Type B pancreatic cell (in vitro differentiated cells): Measurements from ENCODE around the gene PODXL2. TPM values are rescaled to one million over a fixed set of nuclear protein-coding genes. Genes with fewer than 3 reads are reported as not detected.
A peak's percentile ranks its signal among the peaks of the same experiment; 100 is the strongest.

Experiments used
- DNase-seq: peaks from one replicate; pipeline ENCODE4 v3.0.0; 2021; ENCODE audit warnings: mixed read lengths; ENCODE audit not compliant: unreplicated experiment; ENCODE audit errors: extremely low spot score
- H3K27ac Mint-ChIP-seq: 2 replicates; pipeline ENCODE4 v1.8.0; 2021; ENCODE audit warnings: mild to moderate bottlenecking, mixed read lengths
- H3K27me3 Mint-ChIP-seq: 2 replicates; pipeline ENCODE4 v1.8.0; 2021; ENCODE audit warnings: mixed read lengths
- H3K36me3 Mint-ChIP-seq: 2 replicates; pipeline ENCODE4 v1.8.0; 2021; ENCODE audit warnings: mixed read lengths
- H3K4me1 Mint-ChIP-seq: one replicate; pipeline ENCODE4 v1.8.0; 2021; ENCODE audit warnings: mixed read lengths; ENCODE audit not compliant: unreplicated experiment
- H3K4me3 Mint-ChIP-seq: 2 replicates; pipeline ENCODE4 v1.8.0; 2021; ENCODE audit warnings: mild to moderate bottlenecking, mixed read lengths
- H3K9me3 Mint-ChIP-seq: 2 replicates; pipeline ENCODE4 v1.8.0; 2021; ENCODE audit warnings: mixed read lengths
- CTCF ChIP-seq: fragments of 200-600 bp; sonication (generic); conservative IDR thresholded peaks from 2 replicates; pipeline ENCODE4 v1.5.0; 2021; ENCODE audit warnings: antibody characterized with exemption, mild to moderate bottlenecking
- total RNA-seq: library from RNA; stranded (reverse); gene quantifications from 2 replicates; pipeline ENCODE4 v1.2.1, GENCODE V29; 2021; ENCODE audit warnings: low replicate concordance

The PODXL2 gene
- total RNA-seq, 1 donor from 2014 or later = 48.9 TPM

- peak overlapping the region; percentile 42 for H3K27ac Mint-ChIP-seq
- no peak for TF ChIP-seq CTCF
- H3K36me3 Mint-ChIP-seq = no peaks in the 10 kb centered on the region
- H3K27me3 Mint-ChIP-seq = peaks cover 5% of the 10 kb centered on the region
- H3K4me1 Mint-ChIP-seq = peaks cover 4% of the 10 kb centered on the region
- peak; percentile 53 for DNase-seq
- H3K4me3 Mint-ChIP-seq = peak overlapping the region; percentile 59
- H3K9me3 Mint-ChIP-seq = no peaks in the 10 kb centered on the region
Observed at GRCh38 chr3:127674790-127675189, 45.8 kb downstream of the PODXL2 start.

- H3K36me3 Mint-ChIP-seq = no peaks in the 10 kb centered on the region
- peaks cover 5% of the 10 kb centered on the region for H3K27me3 Mint-ChIP-seq
- peak overlapping the region; percentile 11 for H3K4me3 Mint-ChIP-seq
- peaks cover 4% of the 10 kb centered on the region for H3K4me1 Mint-ChIP-seq
- peak; percentile 62 for DNase-seq
- TF ChIP-seq CTCF = no peak
- H3K27ac Mint-ChIP-seq = no peak overlapping the region
- H3K9me3 Mint-ChIP-seq = no peaks in the 10 kb centered on the region
Observed at GRCh38 chr3:127675651-127676391, 46.8 kb downstream of the PODXL2 start.

- Mint-ChIP-seq H3K4me3 (no peak overlapping the region), H3K27me3 (peaks cover 5% of the 10 kb centered on the region), H3K9me3 (no peaks in the 10 kb centered on the region), H3K27ac (no peak overlapping the region), H3K36me3 (no peaks in the 10 kb centered on the region), H3K4me1 (peaks cover 9% of the 10 kb centered on the region)
- peak; percentile 54 for DNase-seq
- TF ChIP-seq CTCF = no peak
Observed at GRCh38 chr3:127676456-127676855, 47.5 kb downstream of the PODXL2 start.

GRCh38 chr3:127676921-127677351 lies 48.0 kb downstream of the PODXL2 start:
- Mint-ChIP-seq H3K9me3 (no peaks in the 10 kb centered on the region), H3K27me3 (peaks cover 5% of the 10 kb centered on the region), H3K36me3 (no peaks in the 10 kb centered on the region), H3K4me1 (peaks cover 11% of the 10 kb centered on the region), H3K27ac (no peak overlapping the region), H3K4me3 (no peak overlapping the region)
- DNase-seq = no peak
- TF ChIP-seq CTCF = no peak

GRCh38 chr3:127677541-127678314 lies 48.7 kb downstream of the PODXL2 start:
- TF ChIP-seq CTCF = no peak
- Mint-ChIP-seq H3K36me3 (no peaks in the 10 kb centered on the region), H3K4me1 (peaks cover 17% of the 10 kb centered on the region), H3K9me3 (no peaks in the 10 kb centered on the region), H3K27ac (no peak overlapping the region), H3K4me3 (no peak overlapping the region), H3K27me3 (peaks cover 5% of the 10 kb centered on the region)
- no peak for DNase-seq
